Endodermal cell (in vitro differentiated cells): ENCODE measurements around the gene BMP5. TPM values are rescaled to one million over a fixed set of nuclear protein-coding genes. Genes with fewer than 3 reads are reported as not detected.

ENCODE experiments used
- DNase-seq: peaks from one replicate; pipeline ENCODE4 v3.0.0-alpha.2; 2017
- H3K27ac ChIP-seq: 2 replicates; pipeline ENCODE4 v1.5.1; 2013; ENCODE audit warnings: mild to moderate bottlenecking, low read depth, low read length, moderate library complexity
- H3K27me3 ChIP-seq: 2 replicates; pipeline ENCODE4 v1.6.1; 2013; ENCODE audit warnings: mild to moderate bottlenecking, low read length, moderate library complexity; ENCODE audit not compliant: insufficient read depth, control insufficient read depth, poor library complexity, severe bottlenecking
- H3K36me3 ChIP-seq: 2 replicates; pipeline ENCODE4 v1.7.0; 2013; ENCODE audit warnings: mild to moderate bottlenecking, low read length, moderate library complexity; ENCODE audit not compliant: control insufficient read depth, insufficient read depth
- H3K4me1 ChIP-seq: one replicate; pipeline ENCODE4 v1.7.0; 2013; ENCODE audit warnings: low read length; ENCODE audit not compliant: control insufficient read depth, insufficient read depth
- H3K4me3 ChIP-seq: 2 replicates; pipeline ENCODE4 v1.5.1; 2013; ENCODE audit warnings: mild to moderate bottlenecking, low read length, moderate library complexity
- H3K9ac ChIP-seq: 2 replicates; pipeline ENCODE4 v1.6.1; 2013; ENCODE audit warnings: mild to moderate bottlenecking, low read length, moderate library complexity; ENCODE audit not compliant: poor library complexity, severe bottlenecking; ENCODE audit errors: extremely low read depth
- H3K9me3 ChIP-seq: 2 replicates; pipeline ENCODE4 v1.6.1; 2013; ENCODE audit warnings: mild to moderate bottlenecking, low read length, moderate library complexity; ENCODE audit not compliant: control insufficient read depth
- H3K27ac Mint-ChIP-seq: 2 replicates; pipeline ENCODE4 v1.8.0; 2020; ENCODE audit warnings: mixed read lengths
- H3K27me3 Mint-ChIP-seq: 2 replicates; pipeline ENCODE4 v1.8.0; 2021; ENCODE audit warnings: mild to moderate bottlenecking, mixed read lengths; ENCODE audit not compliant: insufficient read depth
- H3K36me3 Mint-ChIP-seq: 2 replicates; pipeline ENCODE4 v1.8.0; 2020; ENCODE audit warnings: low read depth, mixed read lengths
- H3K4me1 Mint-ChIP-seq: 2 replicates; pipeline ENCODE4 v1.8.0; 2020; ENCODE audit warnings: mixed read lengths
- H3K4me3 Mint-ChIP-seq: 2 replicates; pipeline ENCODE4 v1.8.0; 2020; ENCODE audit warnings: mild to moderate bottlenecking, moderate library complexity, mixed read lengths
- H3K9me3 Mint-ChIP-seq: 2 replicates; pipeline ENCODE4 v1.8.0; 2020; ENCODE audit warnings: mild to moderate bottlenecking, mixed read lengths
- CTCF ChIP-seq: fragments of 200-600 bp; sonication (generic); conservative IDR thresholded peaks from 2 replicates; pipeline ENCODE4 v1.5.0; 2021; ENCODE audit warnings: antibody characterized with exemption, mild to moderate bottlenecking
- WGBS, 2 experiments: methylation state at CpG; one replicate each; pipeline versions ENCODE4 v1.1.5 to v1.1.7; 2013; ENCODE audit warnings: missing lambda C conversion rate in 2 of 2, mixed read lengths in 1 of 2; ENCODE audit not compliant: insufficient coverage in 1 of 2, insufficient read length in 1 of 2; 5-methylcytosine and 5-hydroxymethylcytosine counted together
- total RNA-seq, 2 donors: library from RNA; stranded (reverse); fragmentation: NEBNext Ultra II Directional in 1 of 2; extraction: Animal tissue kit (Norgen Biotek cat#: 25700) in 1 of 2; gene quantifications; 2 replicates in 1 of 2; 3 replicates in 1 of 2; pipeline ENCODE4 v1.2.1, GENCODE V29; 2021

BMP5 gene
- total RNA-seq, 2 donors from 2014 or later: 0.73 to 0.84 TPM

DNA sequence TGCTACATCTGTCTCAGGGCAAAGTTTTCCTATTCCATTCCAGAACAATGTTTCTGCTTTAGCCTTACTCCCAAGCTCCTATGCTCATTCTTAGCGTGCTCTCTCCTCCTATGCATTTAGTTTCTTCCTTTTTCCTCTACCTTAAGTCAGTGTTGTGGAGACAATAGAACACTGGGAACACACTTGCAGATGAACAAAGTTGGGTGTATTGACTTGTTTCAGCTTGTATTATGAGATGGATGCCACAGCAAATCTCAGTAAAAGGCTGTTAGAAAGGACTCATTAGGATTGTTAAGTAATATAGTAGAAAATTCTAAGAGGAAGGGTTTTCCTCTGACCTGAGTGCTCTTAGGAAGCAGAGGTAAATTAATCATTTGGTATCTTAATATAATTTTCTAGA is 48.4 kb downstream of the BMP5 start:
- Histone ChIP-seq H3K9me3 (no peaks in the 10 kb centered on the region), H3K4me1 (peaks cover 15% of the 10 kb centered on the region), H3K27ac (peak overlapping the region; percentile 59), H3K9ac (no peak overlapping the region), H3K36me3 (no peaks in the 10 kb centered on the region), H3K4me3 (no peak overlapping the region), H3K27me3 (no peaks in the 10 kb centered on the region)
- TF ChIP-seq CTCF: no peak
- Mint-ChIP-seq H3K4me1 (peaks cover 45% of the 10 kb centered on the region), H3K27me3 (peaks cover 21% of the 10 kb centered on the region), H3K9me3 (no peaks in the 10 kb centered on the region), H3K36me3 (no peaks in the 10 kb centered on the region), H3K4me3 (no peak overlapping the region), H3K27ac (no peak overlapping the region)
- DNase-seq: no peak
- WGBS, 2 experiments: 73% methylated on average over 1 of the region's 1 CpG; no CpG with 5 or more reads in 1 of the 2 experiments

DNA sequence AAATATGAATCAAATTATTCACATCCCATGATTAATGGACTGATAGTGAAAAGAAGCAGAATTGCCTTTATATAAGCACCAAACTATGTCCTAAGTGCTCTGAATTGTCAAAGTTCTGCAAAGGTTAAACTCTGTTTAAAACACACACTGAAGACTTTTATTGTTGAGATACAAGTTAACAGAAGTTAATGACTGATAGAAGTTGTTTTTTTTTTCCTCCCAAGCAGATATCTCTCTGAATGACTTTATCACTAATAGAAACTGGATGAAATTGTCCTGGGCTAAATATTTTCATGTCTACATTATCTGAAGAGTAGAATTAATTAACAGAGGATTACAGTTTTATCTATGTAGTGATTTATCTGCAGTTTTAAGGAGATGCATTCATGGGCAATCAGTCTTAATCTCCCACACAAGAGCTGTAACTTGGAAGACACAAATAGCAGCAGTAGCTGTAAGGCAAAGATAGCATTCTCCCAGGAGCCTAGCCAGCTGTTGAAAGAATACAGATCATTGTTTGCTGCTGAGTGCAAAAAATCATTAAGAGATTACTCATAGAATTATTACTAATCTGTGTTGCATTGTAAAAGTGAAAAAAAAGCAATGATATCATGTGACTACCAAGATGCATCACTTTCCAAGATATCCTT is 49.9 kb downstream of the BMP5 start:
- Mint-ChIP-seq H3K36me3 (no peaks in the 10 kb centered on the region), H3K27me3 (peaks cover 8% of the 10 kb centered on the region), H3K9me3 (no peaks in the 10 kb centered on the region), H3K4me3 (peak overlapping the region; percentile 10), H3K27ac (peak overlapping the region; percentile 67), H3K4me1 (peaks cover 36% of the 10 kb centered on the region)
- Histone ChIP-seq H3K9ac (no peak overlapping the region), H3K4me3 (peak overlapping the region; percentile 37), H3K4me1 (peaks cover 15% of the 10 kb centered on the region), H3K27me3 (no peaks in the 10 kb centered on the region), H3K27ac (peak overlapping the region; percentile 58), H3K36me3 (no peaks in the 10 kb centered on the region), H3K9me3 (no peaks in the 10 kb centered on the region)
- no peak for TF ChIP-seq CTCF
- no peak for DNase-seq

GRCh38 chr6:55822815-55823214 is 52.6 kb downstream of the BMP5 start:
- Mint-ChIP-seq H3K27me3 (no peaks in the 10 kb centered on the region), H3K9me3 (no peaks in the 10 kb centered on the region), H3K27ac (no peak overlapping the region), H3K4me3 (no peak overlapping the region), H3K36me3 (no peaks in the 10 kb centered on the region), H3K4me1 (peaks cover 30% of the 10 kb centered on the region)
- no peak for TF ChIP-seq CTCF
- 84% methylated on average over 2 of the region's 2 CpGs; no CpG with 5 or more reads in 1 of the 2 experiments for WGBS, 2 experiments
- peaks cover 15% of the 10 kb centered on the region for H3K4me1 ChIP-seq
- no peak for DNase-seq
- no peak overlapping the region for H3K27ac ChIP-seq
- H3K9me3 ChIP-seq: peaks cover 15% of the 10 kb centered on the region
- H3K36me3 ChIP-seq: peaks cover 10% of the 10 kb centered on the region
- H3K27me3 ChIP-seq: no peaks in the 10 kb centered on the region
- H3K4me3 ChIP-seq: no peak overlapping the region
- H3K9ac ChIP-seq: no peak overlapping the region
